ENCODE measurements around the gene BRCA2.

BRCA2 gene

DNA sequence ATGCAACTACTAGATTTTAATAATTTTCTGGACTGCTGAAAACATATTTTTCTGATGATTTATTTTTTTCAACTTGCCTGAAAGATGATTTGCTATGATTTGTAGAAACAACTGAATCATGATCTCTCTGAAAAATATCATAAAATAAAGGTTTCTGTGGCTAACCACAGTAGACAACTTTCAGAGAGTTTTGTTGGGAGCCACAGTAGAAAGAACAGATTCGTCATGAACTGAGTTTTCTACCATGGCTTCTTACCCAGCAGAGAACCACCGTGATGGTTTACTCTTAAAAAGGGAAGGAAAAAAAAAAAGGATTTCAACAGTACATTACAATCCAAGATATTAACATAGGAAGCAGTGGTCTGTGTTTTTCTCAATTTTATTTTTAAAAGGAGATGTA lies 18.1 kb upstream of the BRCA2 start:
- no peak for DNase-seq (ENCODE audit: insufficient read length, low spot score)
- TF ChIP-seq POLR2A (IDR thresholded peaks at IDR 0.05; ENCODE audit: low read depth, low read length): no peak
- no peak for FAIRE-seq

DNA sequence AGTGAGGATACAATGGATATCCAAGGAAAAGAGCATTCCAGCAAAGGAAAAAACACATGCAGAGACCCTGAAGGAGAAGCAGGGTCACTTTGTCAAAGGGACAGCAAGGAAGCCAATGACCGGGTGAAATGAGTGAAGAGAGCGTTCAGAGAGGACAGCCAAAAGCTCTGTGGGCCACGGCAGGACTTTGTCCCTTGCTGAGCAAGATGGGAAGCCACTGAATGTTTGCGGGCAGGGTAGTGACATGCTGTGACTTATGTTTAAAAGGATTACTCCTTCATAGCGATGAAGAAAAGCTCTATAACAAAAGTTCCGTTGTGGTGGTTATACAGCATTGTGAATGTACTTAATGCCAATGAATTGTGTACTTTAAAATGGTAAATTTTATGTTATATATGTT lies 16.6 kb upstream of the BRCA2 start:
- FAIRE-seq: no peak
- TF ChIP-seq POLR2A (IDR thresholded peaks at IDR 0.05; ENCODE audit: low read depth, low read length): no peak

DNA sequence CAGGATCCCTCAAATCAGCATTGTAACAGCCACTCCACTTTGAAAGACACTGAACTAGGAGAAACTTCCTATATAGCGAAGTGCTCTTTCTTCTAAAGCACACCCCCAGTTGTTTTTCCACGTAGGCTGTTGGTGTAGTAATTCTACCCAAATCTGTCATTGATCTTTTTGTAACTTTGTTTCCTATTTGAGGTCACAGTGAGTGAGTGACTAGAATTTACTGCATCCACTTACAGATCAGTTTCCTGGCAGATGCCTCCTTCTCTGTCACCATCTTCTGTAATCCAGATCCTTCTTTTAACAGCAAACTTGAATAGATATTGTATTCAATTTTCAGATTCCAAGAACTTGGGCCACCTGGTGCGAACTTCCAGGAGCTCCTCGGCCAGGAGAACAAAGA lies 15.4 kb upstream of the BRCA2 start:
- DNase-seq (ENCODE audit: insufficient read length, low spot score) (no peak), FAIRE-seq (no peak)
- no peak for TF ChIP-seq POLR2A (IDR thresholded peaks at IDR 0.05; ENCODE audit: low read depth, low read length)

More for the DNA sequence above, 16.6 kb upstream of the BRCA2 start:
- DNase-seq (ENCODE audit: insufficient read length, low spot score): no peak

DNA sequence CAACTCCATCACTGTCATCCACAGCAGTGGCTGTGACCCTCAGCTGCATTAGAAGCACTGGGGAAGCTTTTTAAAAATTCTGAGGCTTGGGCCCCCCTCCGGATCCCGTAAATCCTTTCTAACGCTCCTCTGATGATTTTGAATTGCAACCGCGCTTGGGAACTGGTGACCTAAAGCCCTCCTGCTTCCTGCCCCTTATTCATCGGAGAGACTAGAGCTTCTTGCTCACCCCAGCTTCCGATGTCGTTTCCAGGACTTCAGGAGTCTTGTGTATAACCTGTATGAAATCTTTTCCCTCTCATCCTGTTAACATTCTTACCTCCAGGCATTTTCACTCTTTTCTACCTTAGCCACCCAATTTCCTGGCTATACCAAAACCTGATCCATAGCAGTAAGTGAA lies 14.9 kb upstream of the BRCA2 start:
- DNase-seq (ENCODE audit: insufficient read length, low spot score) (no peak), FAIRE-seq (no peak)
- no peak for TF ChIP-seq POLR2A (IDR thresholded peaks at IDR 0.05; ENCODE audit: low read depth, low read length)

DNA sequence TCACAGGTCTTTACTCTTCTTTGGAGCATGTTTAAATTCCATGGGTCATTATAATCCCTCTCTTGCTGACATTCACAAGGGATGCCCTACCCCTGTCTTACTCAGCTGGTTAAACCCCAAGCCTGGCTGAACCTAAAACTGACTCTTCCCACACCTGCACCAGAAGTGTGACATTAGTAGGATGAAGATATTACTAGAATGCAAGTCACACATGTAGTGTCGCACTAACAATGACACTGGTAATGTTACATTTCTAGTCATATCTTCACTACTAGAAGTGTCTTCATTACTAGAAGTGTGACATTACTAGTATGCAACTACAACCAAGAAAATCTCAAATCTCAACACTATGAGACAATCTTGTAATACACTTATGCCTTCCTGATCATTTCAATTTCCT lies 14.4 kb upstream of the BRCA2 start:
- no peak for TF ChIP-seq POLR2A (IDR thresholded peaks at IDR 0.05; ENCODE audit: low read depth, low read length)
- FAIRE-seq (no peak), DNase-seq (ENCODE audit: insufficient read length, low spot score) (no peak)

DNA sequence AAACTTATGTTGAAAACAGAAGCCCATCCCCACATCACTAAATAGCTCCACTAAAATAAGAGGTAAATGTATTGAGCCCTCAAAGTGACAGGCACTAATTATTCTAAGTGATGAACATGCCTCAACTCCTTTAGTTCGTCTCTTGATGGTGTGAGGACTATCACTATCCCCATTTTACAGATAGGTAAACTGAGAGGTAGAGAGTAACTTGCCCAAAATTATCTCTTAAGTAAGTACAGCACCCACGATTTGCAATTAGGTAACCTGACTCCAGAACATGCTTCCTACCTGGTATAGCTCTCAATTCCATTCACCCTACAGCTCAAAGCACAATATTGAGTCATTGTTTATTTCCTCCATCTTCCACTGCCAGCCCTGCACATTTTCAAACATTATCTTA lies 12.8 kb upstream of the BRCA2 start:
- no peak for TF ChIP-seq POLR2A (IDR thresholded peaks at IDR 0.05; ENCODE audit: low read depth, low read length)
- DNase-seq (ENCODE audit: insufficient read length, low spot score) (no peak), FAIRE-seq (no peak)

DNA sequence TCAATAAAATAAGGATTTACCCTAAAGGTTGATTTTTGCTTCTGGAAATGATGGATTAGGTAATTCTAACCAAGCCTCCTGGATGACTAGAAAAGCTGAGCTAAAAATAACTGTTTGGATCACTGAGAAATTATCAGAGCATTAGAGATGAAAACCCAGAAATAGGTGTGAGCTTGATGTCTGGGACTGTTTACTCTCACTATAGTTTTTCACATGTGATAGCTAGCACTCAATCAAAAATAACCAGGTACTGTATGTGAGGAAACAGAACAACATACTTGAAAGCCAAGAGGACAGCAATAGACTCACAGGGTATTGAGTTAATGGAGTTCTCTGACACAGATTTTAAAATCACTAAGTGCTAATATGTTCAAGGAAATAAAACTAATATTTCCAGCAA lies 9.7 kb upstream of the BRCA2 start:
- TF ChIP-seq POLR2A (IDR thresholded peaks at IDR 0.05; ENCODE audit: low read depth, low read length): no peak
- FAIRE-seq (no peak), DNase-seq (ENCODE audit: insufficient read length, low spot score) (no peak)

DNA sequence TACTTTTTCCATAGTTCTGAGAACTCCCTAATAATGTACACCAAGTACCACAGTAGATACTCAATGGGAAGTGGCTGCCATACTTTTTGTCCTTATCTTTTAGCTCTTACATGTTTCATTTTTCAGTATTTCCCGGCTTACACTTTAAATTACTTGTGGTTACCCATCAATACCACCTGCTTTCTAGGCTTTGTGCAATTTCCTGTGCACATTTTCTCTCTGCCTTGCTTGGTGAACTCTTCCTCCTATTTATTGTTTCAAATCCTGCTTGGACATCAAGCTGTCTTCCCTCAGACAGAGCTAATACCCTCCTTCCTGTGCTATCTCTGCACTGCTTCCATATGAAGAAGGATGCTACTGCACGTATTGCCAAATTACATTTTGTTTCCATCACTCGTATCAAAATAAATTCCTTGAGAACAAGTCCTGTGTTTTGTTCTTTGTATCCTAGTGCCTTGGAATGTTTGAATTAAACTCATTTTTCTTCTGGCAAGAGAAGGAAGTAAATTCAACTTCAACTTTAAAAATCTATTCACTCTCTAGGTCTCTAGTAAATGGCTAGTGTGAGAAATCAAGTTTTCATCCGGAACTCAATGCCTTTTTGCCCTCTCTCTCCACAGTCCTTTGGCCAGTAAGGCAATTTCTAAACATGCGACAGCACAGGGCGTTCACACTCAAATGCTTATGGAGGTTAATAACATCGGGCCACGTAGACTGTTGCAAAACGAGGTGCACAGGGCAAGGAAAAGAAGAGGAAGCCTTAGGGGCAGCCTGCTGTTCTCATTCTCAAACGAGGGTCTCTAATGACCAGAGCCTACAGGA lies 5.8 kb upstream of the BRCA2 start:
- DNase-seq (ENCODE audit: insufficient read length, low spot score): no peak
- no peak for TF ChIP-seq POLR2A (IDR thresholded peaks at IDR 0.05; ENCODE audit: low read depth, low read length)

DNA sequence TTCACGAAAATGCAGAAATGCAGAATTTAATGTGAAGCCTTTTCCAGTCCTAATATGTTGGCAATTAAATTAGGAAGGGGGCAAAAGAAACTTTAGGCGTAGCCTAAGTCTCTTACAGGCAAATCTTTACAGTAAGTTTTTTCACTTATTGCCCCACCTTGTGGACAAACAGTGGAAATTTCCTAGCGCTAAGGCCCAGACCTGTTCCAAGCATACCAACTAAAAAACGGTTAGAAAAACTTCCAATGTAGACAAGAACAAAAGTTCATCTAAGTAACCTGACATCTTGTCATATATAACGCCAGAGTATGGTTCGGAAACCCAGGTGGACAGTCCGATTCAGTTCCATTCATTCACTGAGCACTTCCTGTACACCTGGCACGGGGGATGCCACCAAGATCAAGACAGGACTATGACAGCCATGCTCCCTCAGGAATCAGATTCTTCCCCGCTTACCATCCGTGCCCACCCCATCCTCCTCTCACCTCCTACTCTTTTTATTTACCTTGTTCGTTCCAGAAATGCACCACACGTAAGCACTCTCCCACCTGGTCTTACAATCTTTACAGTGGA lies 5.1 kb upstream of the BRCA2 start:
- no peak for FAIRE-seq
- DNase-seq (ENCODE audit: insufficient read length, low spot score): no peak
- no peak for TF ChIP-seq POLR2A (IDR thresholded peaks at IDR 0.05; ENCODE audit: low read depth, low read length)

More for the DNA sequence above, 5.8 kb upstream of the BRCA2 start:
- FAIRE-seq: no peak

DNA sequence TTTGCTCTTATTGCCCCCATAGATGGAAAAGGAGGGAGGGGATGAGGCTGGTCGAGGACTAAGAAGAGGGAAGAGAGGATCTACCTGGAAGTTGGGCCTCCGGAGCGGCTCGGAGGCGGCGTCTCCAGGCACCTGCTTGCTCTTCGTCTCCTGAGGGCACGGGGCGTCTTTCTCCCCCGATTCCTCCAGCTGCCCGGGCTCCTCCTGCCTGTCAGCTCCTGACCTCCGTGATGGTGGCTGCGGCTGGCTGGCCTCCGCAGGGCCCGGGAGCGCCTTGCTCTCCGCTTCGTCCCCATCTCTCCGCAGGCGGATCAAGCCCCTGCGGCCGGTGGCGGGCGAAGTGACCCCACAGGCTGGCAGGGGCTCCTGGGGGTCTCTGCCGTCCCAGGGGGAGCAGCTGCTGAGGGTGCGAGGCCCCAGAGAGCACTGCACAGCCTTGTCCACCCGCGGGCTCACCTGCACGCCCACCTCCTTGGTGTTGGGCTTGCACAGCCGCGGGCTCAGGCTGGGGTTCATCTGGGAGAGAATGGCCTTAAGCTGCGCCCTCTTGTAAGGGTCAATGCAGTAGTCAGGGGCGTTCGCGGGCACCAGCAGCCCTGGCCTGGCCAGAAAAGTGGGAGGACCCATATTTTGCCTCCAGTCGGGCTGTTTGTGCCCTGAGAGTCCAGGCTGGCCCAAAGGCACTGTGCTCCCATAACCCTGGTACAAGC lies 4.0 kb upstream of the BRCA2 start:
- DNase-seq (ENCODE audit: insufficient read length, low spot score) (no peak), FAIRE-seq (no peak)

DNA sequence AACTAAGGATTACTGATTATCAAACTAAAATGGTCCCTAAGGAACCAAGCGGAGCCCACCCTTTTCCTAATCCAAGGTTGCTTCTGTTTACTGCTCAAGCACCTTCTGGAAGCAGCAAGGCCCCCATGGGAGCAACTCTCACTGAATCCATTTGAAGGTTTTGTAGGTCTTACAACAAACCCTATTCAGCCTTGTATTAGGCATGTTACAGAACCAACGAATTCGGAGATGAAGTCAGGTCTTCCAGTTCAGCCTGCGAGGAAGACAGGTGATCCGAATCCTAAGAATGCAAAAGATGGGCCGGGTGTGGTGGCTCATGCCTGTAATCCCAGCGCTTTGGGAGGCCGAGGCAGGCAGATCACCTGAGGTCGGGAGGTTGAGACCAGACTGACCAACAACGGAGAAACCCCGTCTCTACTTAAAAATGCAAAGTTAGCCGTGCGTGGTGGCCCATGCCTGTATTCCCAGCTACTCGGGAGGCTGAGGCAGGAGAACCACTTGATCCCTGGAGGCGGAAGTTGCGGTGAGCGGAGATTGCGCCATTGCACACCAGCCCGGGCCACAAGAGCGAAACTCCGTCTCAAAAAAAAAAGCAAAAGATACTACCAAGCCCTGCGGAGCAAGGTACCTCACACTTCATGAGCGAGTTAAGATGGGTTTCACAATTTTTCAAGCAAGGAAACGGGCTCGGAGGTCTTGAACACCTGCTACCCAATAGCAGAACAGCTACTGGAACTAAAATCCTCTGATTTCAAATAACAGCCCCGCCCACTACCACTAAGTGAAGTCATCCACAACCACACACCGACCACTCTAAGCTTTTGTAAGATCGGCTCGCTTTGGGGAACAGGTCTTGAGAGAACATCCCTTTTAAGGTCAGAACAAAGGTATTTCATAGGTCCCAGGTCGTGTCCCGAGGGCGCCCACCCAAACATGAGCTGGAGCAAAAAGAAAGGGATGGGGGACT lies 754 bp upstream of the BRCA2 start:
- FAIRE-seq (no peak), DNase-seq (ENCODE audit: insufficient read length, low spot score) (no peak)
- TF ChIP-seq POLR2A (IDR thresholded peaks at IDR 0.05; ENCODE audit: low read depth, low read length): no peak

More for the DNA sequence above, 4.0 kb upstream of the BRCA2 start:
- no peak for TF ChIP-seq POLR2A (IDR thresholded peaks at IDR 0.05; ENCODE audit: low read depth, low read length)

DNA sequence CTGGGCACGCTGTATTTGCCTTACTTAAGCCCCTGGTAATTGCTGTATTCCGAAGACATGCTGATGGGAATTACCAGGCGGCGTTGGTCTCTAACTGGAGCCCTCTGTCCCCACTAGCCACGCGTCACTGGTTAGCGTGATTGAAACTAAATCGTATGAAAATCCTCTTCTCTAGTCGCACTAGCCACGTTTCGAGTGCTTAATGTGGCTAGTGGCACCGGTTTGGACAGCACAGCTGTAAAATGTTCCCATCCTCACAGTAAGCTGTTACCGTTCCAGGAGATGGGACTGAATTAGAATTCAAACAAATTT lies 676 bp downstream of the BRCA2 start:
- DNase-seq (ENCODE audit: insufficient read length, low spot score) (no peak), FAIRE-seq (peak; percentile 20)
- TF ChIP-seq POLR2A (IDR thresholded peaks at IDR 0.05; ENCODE audit: low read depth, low read length): no peak

DNA sequence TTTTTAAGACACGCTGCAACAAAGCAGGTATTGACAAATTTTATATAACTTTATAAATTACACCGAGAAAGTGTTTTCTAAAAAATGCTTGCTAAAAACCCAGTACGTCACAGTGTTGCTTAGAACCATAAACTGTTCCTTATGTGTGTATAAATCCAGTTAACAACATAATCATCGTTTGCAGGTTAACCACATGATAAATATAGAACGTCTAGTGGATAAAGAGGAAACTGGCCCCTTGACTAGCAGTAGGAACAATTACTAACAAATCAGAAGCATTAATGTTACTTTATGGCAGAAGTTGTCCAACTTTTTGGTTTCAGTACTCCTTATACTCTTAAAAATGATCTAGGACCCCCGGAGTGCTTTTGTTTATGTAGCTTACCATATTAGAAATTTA lies 1.2 kb downstream of the BRCA2 start:
- FAIRE-seq: no peak
- no peak for DNase-seq (ENCODE audit: insufficient read length, low spot score)
- no peak for TF ChIP-seq POLR2A (IDR thresholded peaks at IDR 0.05; ENCODE audit: low read depth, low read length)

All from H54 (cell line).